HFFc6 (cell line): Measurements from ENCODE around the gene LYL1. TPM values are rescaled to one million over a fixed set of nuclear protein-coding genes. Genes with fewer than 3 reads are reported as not detected.

Source experiments
- DNase-seq: peaks from one replicate; pipeline ENCODE4 v3.0.0-alpha.2; 2018
- H3K27ac Mint-ChIP-seq: 2 replicates; pipeline ENCODE4 v1.8.0; 2020; ENCODE audit warnings: mild to moderate bottlenecking, mixed read lengths
- H3K27me3 Mint-ChIP-seq: 2 replicates; pipeline ENCODE4 v1.8.0; 2021; ENCODE audit warnings: mild to moderate bottlenecking, moderate library complexity, mixed read lengths; ENCODE audit not compliant: insufficient read depth
- H3K36me3 Mint-ChIP-seq: 2 replicates; pipeline ENCODE4 v1.8.0; 2021; ENCODE audit warnings: low read depth, mixed read lengths
- H3K4me1 Mint-ChIP-seq: 2 replicates; pipeline ENCODE4 v1.8.0; 2020; ENCODE audit warnings: low read depth, mixed read lengths
- H3K4me3 Mint-ChIP-seq: 2 replicates; pipeline ENCODE4 v1.8.0; 2020; ENCODE audit warnings: mild to moderate bottlenecking, moderate library complexity, mixed read lengths
- H3K9me3 Mint-ChIP-seq: 2 replicates; pipeline ENCODE4 v1.8.0; 2020; ENCODE audit warnings: mild to moderate bottlenecking, mixed read lengths
- CTCF ChIP-seq: fragments of 200-600 bp; sonication (generic); IDR thresholded peaks from 2 replicates; pipeline ENCODE4 v1.5.0; 2021; ENCODE audit warnings: antibody characterized with exemption, mild to moderate bottlenecking
- total RNA-seq, 6 experiments: library from RNA; stranded (reverse); fragmentation: NEBNext Ultra II Directional; extraction: Animal tissue kit (Norgen Biotek cat#: 25700); gene quantifications; 2 replicates in 1 of 6; 3 replicates in 5 of 6; pipeline ENCODE4 v1.2.3, GENCODE V29; 2021

LYL1 gene
- total RNA-seq, 6 experiments from 2014 or later: 1.5 to 5.1 (median 4.2) TPM

GRCh38 chr19:13087795-13088537, 14.7 kb downstream of the LYL1 start:
- Mint-ChIP-seq H3K27me3 (peaks cover 5% of the 10 kb centered on the region), H3K36me3 (peaks cover 12% of the 10 kb centered on the region; the same call in 1 of the 2 replicates), H3K9me3 (no peaks in the 10 kb centered on the region), H3K27ac (no peak overlapping the region), H3K4me1 (no peaks in the 10 kb centered on the region; the same call in 1 of the 2 replicates), H3K4me3 (no peak overlapping the region)
- no peak for DNase-seq
- no peak for TF ChIP-seq CTCF

DNA sequence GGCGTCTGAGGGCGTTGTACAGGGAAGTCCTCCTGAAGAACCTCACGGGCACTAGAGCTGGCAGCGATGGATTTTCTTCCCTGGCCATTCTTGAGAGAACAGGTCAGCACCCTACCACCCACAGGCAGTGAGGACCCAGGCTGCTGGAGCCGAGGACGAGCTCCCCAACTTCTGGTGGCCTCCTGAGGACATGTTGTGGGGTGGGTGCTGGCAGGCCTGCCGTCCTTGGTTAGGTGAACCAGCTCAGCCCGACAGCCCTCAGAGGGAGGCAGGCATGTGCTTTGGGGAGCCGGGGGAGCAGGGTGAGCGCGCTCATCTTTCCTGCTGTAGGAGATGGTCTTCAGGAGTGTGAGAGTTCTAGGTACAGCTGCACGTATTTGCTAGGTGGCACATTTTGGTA, 15.4 kb downstream of the LYL1 start:
- Mint-ChIP-seq H3K4me3 (no peak overlapping the region), H3K9me3 (no peaks in the 10 kb centered on the region), H3K36me3 (peaks cover 14% of the 10 kb centered on the region; the same call in 1 of the 2 replicates), H3K4me1 (no peaks in the 10 kb centered on the region; the same call in 1 of the 2 replicates), H3K27ac (no peak overlapping the region), H3K27me3 (peaks cover 6% of the 10 kb centered on the region)
- no peak for DNase-seq
- no peak for TF ChIP-seq CTCF

DNA sequence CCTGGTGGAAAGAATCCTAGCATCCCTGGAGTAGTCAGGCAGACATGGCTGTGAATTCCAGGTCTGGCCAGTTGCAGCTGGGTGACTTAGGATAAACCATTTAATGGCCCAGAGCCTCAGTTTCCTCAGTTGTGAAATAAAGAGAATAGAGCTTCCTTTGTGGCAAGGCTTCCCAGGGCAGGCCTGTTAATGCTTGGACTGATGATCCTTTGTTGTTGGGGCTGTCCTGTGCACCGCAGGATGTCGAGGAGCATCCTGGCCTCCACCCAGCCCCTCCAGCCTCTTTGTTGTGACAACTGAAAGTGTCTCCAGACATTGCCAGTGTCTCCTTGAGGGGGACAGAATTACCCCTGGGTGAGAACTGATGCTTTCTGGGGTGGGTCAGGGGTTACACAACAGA, 16.3 kb downstream of the LYL1 start:
- DNase-seq: no peak
- Mint-ChIP-seq H3K4me1 (no peaks in the 10 kb centered on the region; the same call in 1 of the 2 replicates), H3K27ac (no peak overlapping the region), H3K36me3 (peaks cover 17% of the 10 kb centered on the region; the same call in 1 of the 2 replicates), H3K9me3 (no peaks in the 10 kb centered on the region), H3K4me3 (no peak overlapping the region), H3K27me3 (peaks cover 9% of the 10 kb centered on the region)
- no peak for TF ChIP-seq CTCF

- peaks cover 9% of the 10 kb centered on the region for H3K27me3 Mint-ChIP-seq
Measured at GRCh38 chr19:13085666-13086065, 17.0 kb downstream of the LYL1 start.

GRCh38 chr19:13083627-13084026, 19.0 kb downstream of the LYL1 start:
- no peak overlapping the region; the same call in 1 of the 2 replicates for H3K27ac Mint-ChIP-seq
- no peaks in the 10 kb centered on the region for H3K9me3 Mint-ChIP-seq
- no peak for DNase-seq
- no peak for TF ChIP-seq CTCF
- peaks cover 8% of the 10 kb centered on the region for H3K27me3 Mint-ChIP-seq
- peaks cover 16% of the 10 kb centered on the region for H3K4me1 Mint-ChIP-seq
- no peak overlapping the region for H3K4me3 Mint-ChIP-seq
- H3K36me3 Mint-ChIP-seq: peaks cover 16% of the 10 kb centered on the region; the same call in 1 of the 2 replicates

More at GRCh38 chr19:13085666-13086065, 17.0 kb downstream of the LYL1 start:
- no peak overlapping the region for H3K27ac Mint-ChIP-seq
- H3K4me3 Mint-ChIP-seq: no peak overlapping the region
- H3K4me1 Mint-ChIP-seq: no peaks in the 10 kb centered on the region; the same call in 1 of the 2 replicates
- no peak for TF ChIP-seq CTCF
- peaks cover 17% of the 10 kb centered on the region; the same call in 1 of the 2 replicates for H3K36me3 Mint-ChIP-seq
- DNase-seq: no peak
- H3K9me3 Mint-ChIP-seq: no peaks in the 10 kb centered on the region
